A673 (cell line): ENCODE measurements around the gene PHC2. TPM values are rescaled to one million over a fixed set of nuclear protein-coding genes. Genes with fewer than 3 reads are reported as not detected.

ENCODE experiments used
- BruUV-seq: library from RNA; stranded (reverse); fragments of 400-500 nt; replicated peaks from 2 replicates; lab custom pipeline; 2021; lab: Mats Ljungman, UMichigan
- CTCF ChIA-PET: fragments of 300-600 bp; sonication (Branson Sonifier 250); formaldehyde crosslinking; loops from one replicate; lab custom pipeline; 2022; ENCODE audit warnings: antibody characterized with exemption; lab: Charles Lee
- POLR2A ChIA-PET: fragments of 300-600 bp; sonication (Branson Sonifier 250); formaldehyde crosslinking; loops from one replicate; lab custom pipeline; 2022; ENCODE audit warnings: antibody characterized with exemption; ENCODE audit not compliant: low non-redundant PET; lab: Charles Lee
- DNase-seq: peaks from one replicate; pipeline ENCODE4 v3.0.0-alpha.2; 2015; ENCODE audit warnings: low spot score
- H3K27ac ChIP-seq: fragments of 200-600 bp; sonication (generic); 2 replicates; pipeline ENCODE4 v1.5.1; 2016; ENCODE audit warnings: mixed run types, low read depth, mild to moderate bottlenecking, mixed read lengths, antibody characterized with exemption, low read length; ENCODE audit not compliant: poor library complexity, severe bottlenecking
- H3K27me3 ChIP-seq: fragments of 200-600 bp; sonication (generic); replicated peaks from 2 replicates; pipeline ENCODE4 v1.6.1; 2017; ENCODE audit warnings: mixed run types, low read depth, mild to moderate bottlenecking, mixed read lengths, antibody characterized with exemption, low read length; ENCODE audit not compliant: insufficient read depth, poor library complexity
- H3K36me3 ChIP-seq: fragments of 200-600 bp; sonication (generic); 2 replicates; pipeline ENCODE4 v1.6.1; 2016; ENCODE audit warnings: mixed run types, mild to moderate bottlenecking, mixed read lengths, antibody characterized with exemption, low read length; ENCODE audit not compliant: insufficient read depth, poor library complexity, severe bottlenecking
- H3K4me1 ChIP-seq: fragments of 200-600 bp; sonication (generic); 2 replicates; pipeline ENCODE4 v1.6.1; 2017; ENCODE audit warnings: mixed run types, mild to moderate bottlenecking, mixed read lengths, antibody characterized with exemption, low read length; ENCODE audit not compliant: insufficient read depth, poor library complexity, severe bottlenecking
- H3K4me3 ChIP-seq: fragments of 200-600 bp; sonication (generic); 2 replicates; pipeline ENCODE4 v1.5.1; 2016; ENCODE audit warnings: low read depth, mixed run types, mild to moderate bottlenecking, mixed read lengths, low read length; ENCODE audit not compliant: poor library complexity, severe bottlenecking
- H3K9me3 ChIP-seq: fragments of 200-600 bp; sonication (generic); 2 replicates; pipeline ENCODE4 v1.6.1; 2016; ENCODE audit warnings: mixed run types, low read depth, mild to moderate bottlenecking, mixed read lengths, antibody characterized with exemption, low read length; ENCODE audit not compliant: poor library complexity, severe bottlenecking
- EZH2 ChIP-seq: fragments of 200-600 bp; sonication (generic); IDR thresholded peaks from 2 replicates; pipeline ENCODE4 v1.6.1; 2017; ENCODE audit warnings: borderline replicate concordance, low read depth, mild to moderate bottlenecking, mixed read lengths, antibody characterized with exemption, low read length; ENCODE audit not compliant: poor library complexity, severe bottlenecking
- intact Hi-C: fragments of 100-400 bp; cut with micrococcal nuclease; formaldehyde crosslinking; loops from one replicate; pipeline ENCODE4 v1.10.0; 2022; ENCODE audit not compliant: unreplicated experiment
- total RNA-seq: library from RNA; stranded (reverse); gene quantifications from 2 replicates; pipeline ENCODE4 v1.2.3, GENCODE V29; 2021
- TF ChIP-seq, protein P1 (sequence below): fragments of 300-800, 200-600 bp; sonication (generic); conservative IDR thresholded peaks from 2 replicates; pipeline ENCODE4 v1.5.1; 2017; ENCODE audit warnings: low read depth, mild to moderate bottlenecking, antibody characterized with exemption, low read length, moderate library complexity, mixed read lengths

Gene PHC2
- total RNA-seq, 1 experiment from 2014 or later, result 136 TPM

DNA sequence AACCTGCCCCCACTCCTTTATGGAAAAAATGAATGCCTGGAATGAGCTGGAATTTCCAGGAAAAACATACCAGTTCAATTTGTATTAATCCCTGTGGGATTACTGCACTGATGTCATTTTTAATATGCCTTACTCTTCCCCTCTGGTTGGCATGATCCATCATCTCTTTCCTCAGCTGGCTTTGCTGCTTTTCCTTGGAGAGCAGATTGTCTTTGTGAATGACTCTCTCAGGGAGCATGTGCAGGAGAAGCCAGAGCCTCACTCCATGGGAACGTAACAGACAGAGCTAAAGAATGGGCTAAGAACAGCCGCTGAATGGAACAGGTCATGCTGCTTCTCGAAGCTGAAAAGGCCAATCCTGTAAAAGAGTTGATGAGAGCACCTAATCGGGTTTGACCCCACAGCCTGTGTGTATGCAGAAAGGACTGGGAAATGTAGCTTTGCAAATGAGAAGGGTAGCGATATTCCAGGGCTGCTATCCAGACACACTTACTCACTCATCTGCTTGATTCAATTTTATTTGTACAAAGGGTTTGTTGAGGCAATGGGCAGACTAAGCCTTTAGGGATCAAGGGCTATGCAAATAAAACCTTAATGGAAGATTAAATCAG, 20.7 kb downstream of the PHC2 start:
- no peaks in the 10 kb centered on the region for H3K36me3 ChIP-seq
- POLR2A ChIA-PET, result interaction anchor here (0.6 kb wide), 1 partner anchor 1780 kb away, joined by 3 read pairs; no protein-coding TSS in a partner anchor
- H3K27me3 ChIP-seq, result no peaks in the 10 kb centered on the region
- peaks cover 7% of the 10 kb centered on the region for H3K9me3 ChIP-seq
- H3K4me3 ChIP-seq, result no peak overlapping the region
- DNase-seq, result no peak
- intact Hi-C loops, result no loop called here
- TF ChIP-seq EZH2, result no peak
- TF ChIP-seq, protein P1, sequence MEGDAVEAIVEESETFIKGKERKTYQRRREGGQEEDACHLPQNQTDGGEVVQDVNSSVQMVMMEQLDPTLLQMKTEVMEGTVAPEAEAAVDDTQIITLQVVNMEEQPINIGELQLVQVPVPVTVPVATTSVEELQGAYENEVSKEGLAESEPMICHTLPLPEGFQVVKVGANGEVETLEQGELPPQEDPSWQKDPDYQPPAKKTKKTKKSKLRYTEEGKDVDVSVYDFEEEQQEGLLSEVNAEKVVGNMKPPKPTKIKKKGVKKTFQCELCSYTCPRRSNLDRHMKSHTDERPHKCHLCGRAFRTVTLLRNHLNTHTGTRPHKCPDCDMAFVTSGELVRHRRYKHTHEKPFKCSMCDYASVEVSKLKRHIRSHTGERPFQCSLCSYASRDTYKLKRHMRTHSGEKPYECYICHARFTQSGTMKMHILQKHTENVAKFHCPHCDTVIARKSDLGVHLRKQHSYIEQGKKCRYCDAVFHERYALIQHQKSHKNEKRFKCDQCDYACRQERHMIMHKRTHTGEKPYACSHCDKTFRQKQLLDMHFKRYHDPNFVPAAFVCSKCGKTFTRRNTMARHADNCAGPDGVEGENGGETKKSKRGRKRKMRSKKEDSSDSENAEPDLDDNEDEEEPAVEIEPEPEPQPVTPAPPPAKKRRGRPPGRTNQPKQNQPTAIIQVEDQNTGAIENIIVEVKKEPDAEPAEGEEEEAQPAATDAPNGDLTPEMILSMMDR, result no peak
- no peak overlapping the region for H3K27ac ChIP-seq
- H3K4me1 ChIP-seq, result no peaks in the 10 kb centered on the region
- CTCF ChIA-PET, result no interaction called here
- BruUV-seq, result no TSS peak

- TF ChIP-seq, protein P1, result no peak
- no peak for TF ChIP-seq EZH2
- H3K4me3 ChIP-seq, result no peak overlapping the region
- ChIA-PET POLR2A (no interaction called here), CTCF (no interaction called here)
- no peaks in the 10 kb centered on the region for H3K27me3 ChIP-seq
- H3K27ac ChIP-seq, result no peak overlapping the region
- H3K36me3 ChIP-seq, result no peaks in the 10 kb centered on the region
- no peak for DNase-seq
- no peaks in the 10 kb centered on the region for H3K9me3 ChIP-seq
- intact Hi-C loops, result no loop called here
- H3K4me1 ChIP-seq, result no peaks in the 10 kb centered on the region
- BruUV-seq, result no TSS peak
Observed at GRCh38 chr1:33408093-33408436, 22.8 kb downstream of the PHC2 start.

DNA sequence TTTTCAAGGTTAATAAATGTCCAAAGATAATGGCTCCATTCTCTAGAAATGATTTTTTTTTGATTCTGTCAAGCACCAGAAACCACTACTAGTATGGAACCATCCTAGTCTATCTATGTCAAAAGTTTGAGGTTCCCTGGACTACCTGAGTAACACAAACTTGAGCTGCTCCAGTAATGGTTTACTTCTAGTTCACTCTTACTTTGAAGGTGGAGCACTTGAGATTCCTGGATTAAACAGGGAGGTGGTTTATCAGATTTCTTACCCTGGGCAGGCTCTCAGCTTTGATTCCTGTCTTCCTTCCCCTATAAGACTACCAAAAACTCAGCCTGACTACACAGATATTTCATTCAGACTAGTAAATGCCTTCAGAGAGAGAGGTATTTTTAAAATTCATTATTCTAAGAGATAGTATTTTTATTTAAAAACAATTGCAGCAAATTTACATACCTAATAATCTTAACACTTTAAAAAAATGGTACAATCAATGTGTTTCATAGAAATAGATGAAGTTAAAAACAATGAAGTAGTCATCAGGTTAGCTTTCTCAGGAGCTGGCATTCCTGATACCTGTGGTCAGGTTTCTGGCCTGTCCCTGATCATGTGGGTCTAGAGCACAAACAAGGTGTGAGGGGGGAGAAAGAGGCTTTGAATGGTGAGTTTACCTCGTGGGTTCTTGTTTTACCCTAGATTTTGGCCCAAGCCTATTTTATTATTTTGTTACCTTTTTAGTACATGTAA, 23.4 kb downstream of the PHC2 start:
- Histone ChIP-seq H3K4me3 (no peak overlapping the region), H3K27ac (no peak overlapping the region), H3K4me1 (no peaks in the 10 kb centered on the region), H3K36me3 (no peaks in the 10 kb centered on the region), H3K27me3 (no peaks in the 10 kb centered on the region), H3K9me3 (no peaks in the 10 kb centered on the region)
- intact Hi-C loops, result no loop called here
- CTCF ChIA-PET, result no interaction called here
- no peak for DNase-seq
- TF ChIP-seq, protein P1, result no peak
- no peak for TF ChIP-seq EZH2
- BruUV-seq, result no TSS peak
- POLR2A ChIA-PET, result no interaction called here
